SH-SY5Y (cell line): ENCODE results near the gene EFCAB8.

Source experiments
- GATA2 ChIP-seq: IDR thresholded peaks from 2 replicates; pipeline ENCODE4 v1.6.1; 2011; ENCODE audit warnings: mild to moderate bottlenecking, low read depth, low read length
- GATA3 ChIP-seq: IDR thresholded peaks from 2 replicates; pipeline ENCODE4 v1.6.1; 2011; ENCODE audit warnings: low read depth, mild to moderate bottlenecking, low read length, moderate library complexity

Gene EFCAB8

GRCh38 chr20:32980990-32981389 lies 122.3 kb downstream of the EFCAB8 start:
- TF ChIP-seq GATA2 (no peak), GATA3 (no peak)

- TF ChIP-seq GATA3 (no peak), GATA2 (no peak)
These were observed 124.1 kb downstream of the EFCAB8 start for GRCh38 chr20:32982617-32983458.

- no peak for TF ChIP-seq GATA3
- TF ChIP-seq GATA2, result no peak
These were observed 124.9 kb downstream of the EFCAB8 start for GRCh38 chr20:32983459-32984112.

- TF ChIP-seq GATA3 (no peak), GATA2 (no peak)
These were observed 125.5 kb downstream of the EFCAB8 start for GRCh38 chr20:32984196-32984595.

GRCh38 chr20:32984631-32985354 lies 126.1 kb downstream of the EFCAB8 start:
- TF ChIP-seq GATA3, result no peak
- TF ChIP-seq GATA2, result no peak

- no peak for TF ChIP-seq GATA2
These were observed 126.9 kb downstream of the EFCAB8 start for GRCh38 chr20:32985596-32985995.

- TF ChIP-seq GATA2 (no peak), GATA3 (no peak)
These were observed 127.7 kb downstream of the EFCAB8 start for GRCh38 chr20:32986331-32986966.

GRCh38 chr20:32987044-32987825 lies 128.5 kb downstream of the EFCAB8 start:
- TF ChIP-seq GATA2 (no peak), GATA3 (no peak)

- no peak for TF ChIP-seq GATA2
- TF ChIP-seq GATA3, result no peak
These were observed 129.3 kb downstream of the EFCAB8 start for GRCh38 chr20:32988008-32988407.

- TF ChIP-seq GATA2 (no peak), GATA3 (no peak)
These were observed 131.0 kb downstream of the EFCAB8 start for GRCh38 chr20:32989507-32990283.

- TF ChIP-seq GATA3, result no peak
- TF ChIP-seq GATA2, result no peak
These were observed 131.7 kb downstream of the EFCAB8 start for GRCh38 chr20:32990426-32990825.

GRCh38 chr20:32991383-32991782 lies 132.7 kb downstream of the EFCAB8 start:
- TF ChIP-seq GATA2, result no peak
- TF ChIP-seq GATA3, result no peak
